Measurements from ENCODE around the gene PARVB. TPM values are rescaled to one million over a fixed set of nuclear protein-coding genes. Genes with fewer than 3 reads are reported as not detected.
"Not testable (repeated sequence)": the region's sequence is repeated elsewhere in the genome, so short reads cannot be mapped to it uniquely, and the experiment has no call there.

The PARVB gene
- total and polyA plus RNA-seq, 2 donors (not counting 1 experiment from before 2014, with no cell fraction given) = 12.1 to 47.3 TPM

- no peaks in the 10 kb centered on the region for H3K9me3 ChIP-seq (ENCODE audit: control insufficient read depth, insufficient read depth, low read depth, low read length)
- no peak for TF ChIP-seq CTCF (conservative IDR thresholded peaks at IDR 0.05 in 1 of 2, IDR thresholded peaks at IDR 0.05 in 1 of 2; ENCODE audit: low read depth in 1 of 2, low read length in 2 of 2)
- TF ChIP-seq EZH2 (IDR thresholded peaks at IDR 0.05; ENCODE audit: low read length, missing control alignments) = no peak
- no peaks in the 10 kb centered on the region for H3K79me2 ChIP-seq (ENCODE audit: control insufficient read depth, insufficient read depth, low read length)
- no peak for DNase-seq (ENCODE audit: low read depth in 2 of 2)
- no peaks in the 10 kb centered on the region for H3K36me3 ChIP-seq (ENCODE audit: control insufficient read depth, insufficient read depth, low read length)
- H3K27ac ChIP-seq (ENCODE audit: insufficient read depth, low read length) = no peak overlapping the region
- H3K4me1 ChIP-seq (ENCODE audit: control insufficient read depth, extremely low read depth, insufficient read depth, low read length) = no peaks in the 10 kb centered on the region
- H4K20me1 ChIP-seq (ENCODE audit: control insufficient read depth, extremely low read depth, insufficient read depth, low read length) = no peaks in the 10 kb centered on the region
- H3K27me3 ChIP-seq (ENCODE audit: control insufficient read depth, insufficient read depth, low read length) = no peaks in the 10 kb centered on the region
- H3K4me2 ChIP-seq (ENCODE audit: extremely low read depth, insufficient read depth, low read length) = no peak overlapping the region
- no peak overlapping the region for H2AFZ ChIP-seq (ENCODE audit: low read length)
- no peak overlapping the region for H3K9ac ChIP-seq (ENCODE audit: insufficient read depth, low read length)
- no peak overlapping the region for H3K4me3 ChIP-seq (replicated peaks in 1 of 4; ENCODE audit: control extremely low read depth in 1 of 4, insufficient read depth in 1 of 4, low read depth in 3 of 4, low read length in 4 of 4)
Measured at GRCh38 chr22:44012162-44012561, 11.9 kb upstream of the PARVB start.

GRCh38 chr22:44012591-44012990 is 11.5 kb upstream of the PARVB start:
- H3K79me2 ChIP-seq (ENCODE audit: control insufficient read depth, insufficient read depth, low read length) = no peaks in the 10 kb centered on the region
- TF ChIP-seq CTCF (conservative IDR thresholded peaks at IDR 0.05 in 1 of 2, IDR thresholded peaks at IDR 0.05 in 1 of 2; ENCODE audit: low read depth in 1 of 2, low read length in 2 of 2) (no peak), EZH2 (IDR thresholded peaks at IDR 0.05; ENCODE audit: low read length, missing control alignments) (no peak)
- no peaks in the 10 kb centered on the region for H3K4me1 ChIP-seq (ENCODE audit: control insufficient read depth, extremely low read depth, insufficient read depth, low read length)
- no peaks in the 10 kb centered on the region for H4K20me1 ChIP-seq (ENCODE audit: control insufficient read depth, extremely low read depth, insufficient read depth, low read length)
- H3K4me2 ChIP-seq (ENCODE audit: extremely low read depth, insufficient read depth, low read length) = no peak overlapping the region
- DNase-seq (ENCODE audit: low read depth in 2 of 2) = no peak
- H3K9me3 ChIP-seq (ENCODE audit: control insufficient read depth, insufficient read depth, low read depth, low read length) = no peaks in the 10 kb centered on the region
- H3K9ac ChIP-seq (ENCODE audit: insufficient read depth, low read length) = no peak overlapping the region
- no peak overlapping the region for H2AFZ ChIP-seq (ENCODE audit: low read length)
- no peaks in the 10 kb centered on the region for H3K36me3 ChIP-seq (ENCODE audit: control insufficient read depth, insufficient read depth, low read length)
- no peak overlapping the region for H3K4me3 ChIP-seq (replicated peaks in 1 of 4; ENCODE audit: control extremely low read depth in 1 of 4, insufficient read depth in 1 of 4, low read depth in 3 of 4, low read length in 4 of 4)
- H3K27ac ChIP-seq (ENCODE audit: insufficient read depth, low read length) = no peak overlapping the region
- no peaks in the 10 kb centered on the region for H3K27me3 ChIP-seq (ENCODE audit: control insufficient read depth, insufficient read depth, low read length)

- Histone ChIP-seq H3K4me1 (ENCODE audit: control insufficient read depth, extremely low read depth, insufficient read depth, low read length) (no peaks in the 10 kb centered on the region), H3K79me2 (ENCODE audit: control insufficient read depth, insufficient read depth, low read length) (no peaks in the 10 kb centered on the region), H2AFZ (ENCODE audit: low read length) (no peak overlapping the region), H3K27me3 (ENCODE audit: control insufficient read depth, insufficient read depth, low read length) (no peaks in the 10 kb centered on the region), H3K9ac (ENCODE audit: insufficient read depth, low read length) (no peak overlapping the region), H3K27ac (ENCODE audit: insufficient read depth, low read length) (no peak overlapping the region), H3K36me3 (ENCODE audit: control insufficient read depth, insufficient read depth, low read length) (peaks cover 2% of the 10 kb centered on the region), H4K20me1 (ENCODE audit: control insufficient read depth, extremely low read depth, insufficient read depth, low read length) (no peaks in the 10 kb centered on the region), H3K9me3 (ENCODE audit: control insufficient read depth, insufficient read depth, low read depth, low read length) (no peaks in the 10 kb centered on the region), H3K4me2 (ENCODE audit: extremely low read depth, insufficient read depth, low read length) (no peak overlapping the region), H3K4me3 (replicated peaks in 1 of 4; ENCODE audit: control extremely low read depth in 1 of 4, insufficient read depth in 1 of 4, low read depth in 3 of 4, low read length in 4 of 4) (no peak overlapping the region)
- no peak for DNase-seq (ENCODE audit: low read depth in 2 of 2)
- TF ChIP-seq CTCF (conservative IDR thresholded peaks at IDR 0.05 in 1 of 2, IDR thresholded peaks at IDR 0.05 in 1 of 2; ENCODE audit: low read depth in 1 of 2, low read length in 2 of 2) (no peak), EZH2 (IDR thresholded peaks at IDR 0.05; ENCODE audit: low read length, missing control alignments) (no peak)
Measured at GRCh38 chr22:44014241-44014640, 9.9 kb upstream of the PARVB start.

- not testable (repeated sequence) for H3K36me3 ChIP-seq (ENCODE audit: control insufficient read depth, insufficient read depth, low read length); DNase-seq (ENCODE audit: low read depth in 2 of 2); H3K9ac ChIP-seq (ENCODE audit: insufficient read depth, low read length); H2AFZ ChIP-seq (ENCODE audit: low read length); H3K27ac ChIP-seq (ENCODE audit: insufficient read depth, low read length); H3K4me1 ChIP-seq (ENCODE audit: control insufficient read depth, extremely low read depth, insufficient read depth, low read length); H3K79me2 ChIP-seq (ENCODE audit: control insufficient read depth, insufficient read depth, low read length); H3K27me3 ChIP-seq (ENCODE audit: control insufficient read depth, insufficient read depth, low read length); H3K4me2 ChIP-seq (ENCODE audit: extremely low read depth, insufficient read depth, low read length); H3K4me3 ChIP-seq (replicated peaks in 1 of 4; ENCODE audit: control extremely low read depth in 1 of 4, insufficient read depth in 1 of 4, low read depth in 3 of 4, low read length in 4 of 4); H3K9me3 ChIP-seq (ENCODE audit: control insufficient read depth, insufficient read depth, low read depth, low read length); H4K20me1 ChIP-seq (ENCODE audit: control insufficient read depth, extremely low read depth, insufficient read depth, low read length)
Measured at GRCh38 chr22:44016586-44016985, 7.5 kb upstream of the PARVB start.
